ENCODE measurements around the gene RIN3. TPM values are rescaled to one million over a fixed set of nuclear protein-coding genes. Genes with fewer than 3 reads are reported as not detected.
"Not testable (repeated sequence)": the region's sequence is repeated elsewhere in the genome, so short reads cannot be mapped to it uniquely, and the experiment has no call there.

The RIN3 gene
- total RNA-seq, 1 donor = 48.8 TPM

DNA sequence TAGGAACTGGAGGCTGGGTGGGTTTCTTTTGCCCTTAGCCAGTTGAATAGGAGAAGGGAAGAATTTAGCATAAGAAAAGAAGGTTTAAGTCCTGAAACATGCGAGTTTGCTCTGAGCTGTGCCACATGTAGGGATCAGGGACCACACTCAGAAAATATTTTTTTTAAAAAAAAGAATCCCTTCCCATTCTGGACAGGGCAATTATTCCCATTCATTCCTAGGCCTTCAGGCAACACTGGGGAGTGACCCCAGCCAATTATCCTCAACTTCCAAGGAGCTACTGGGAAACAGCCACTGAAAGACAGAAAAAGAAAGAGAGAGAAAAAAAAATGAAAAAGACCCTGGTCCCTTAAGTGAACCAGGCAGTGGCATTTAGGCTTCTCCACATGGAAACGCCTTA is 115.1 kb downstream of the RIN3 start:
- Histone ChIP-seq H3K4me1 (ENCODE audit: insufficient read depth, low read length) (peaks cover 34% of the 10 kb centered on the region), H3K27me3 (ENCODE audit: insufficient read depth, low read length) (no peaks in the 10 kb centered on the region), H3K4me3 (ENCODE audit: low read length) (no peak overlapping the region), H3K9me3 (ENCODE audit: low read depth, low read length) (peaks cover 9% of the 10 kb centered on the region)

DNA sequence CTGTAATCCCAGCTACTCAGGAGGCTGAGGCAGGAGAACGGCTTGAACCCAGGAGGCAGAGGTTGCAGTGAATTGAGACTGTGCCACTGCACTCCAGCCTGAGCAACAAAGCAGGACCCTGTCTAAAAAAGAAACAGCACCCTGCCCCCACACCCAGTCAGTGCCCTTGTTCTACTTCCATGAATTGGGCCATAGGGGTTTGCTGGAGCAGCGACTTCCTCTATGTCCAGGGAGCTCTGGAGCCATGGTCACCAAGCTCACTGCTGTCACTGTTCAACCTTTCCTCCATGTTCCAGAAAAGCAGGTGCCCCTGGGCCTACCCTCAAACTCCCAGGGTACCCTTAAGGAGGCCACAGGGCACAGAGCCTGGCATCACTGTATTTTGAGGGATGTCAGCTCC is 116.8 kb downstream of the RIN3 start:
- Histone ChIP-seq H3K27me3 (ENCODE audit: insufficient read depth, low read length) (no peaks in the 10 kb centered on the region), H3K4me1 (ENCODE audit: insufficient read depth, low read length) (peaks cover 51% of the 10 kb centered on the region), H3K4me3 (ENCODE audit: low read length) (no peak overlapping the region), H3K9me3 (ENCODE audit: low read depth, low read length) (peaks cover 9% of the 10 kb centered on the region)

DNA sequence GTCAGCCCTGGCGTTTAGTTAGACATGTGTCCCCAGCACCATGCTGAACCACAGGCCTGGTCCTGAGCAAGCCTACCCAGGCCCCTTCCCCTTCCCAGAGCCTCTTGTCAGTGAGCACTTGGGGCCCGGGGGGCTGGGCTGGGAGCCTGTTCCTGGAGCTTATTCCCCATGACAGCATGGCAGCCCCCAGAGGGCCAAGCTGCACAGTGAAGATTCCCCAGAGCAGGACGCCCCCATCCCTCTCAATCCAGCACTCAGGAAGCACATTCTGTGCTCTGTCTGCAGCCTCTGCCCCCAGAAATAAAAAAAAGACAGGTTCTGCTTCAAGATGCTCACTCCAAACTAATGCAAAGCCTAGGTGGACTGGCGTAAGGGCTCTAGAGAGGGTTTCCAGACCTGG is 117.5 kb downstream of the RIN3 start:
- Histone ChIP-seq H3K4me3 (ENCODE audit: low read length) (no peak overlapping the region), H3K4me1 (ENCODE audit: insufficient read depth, low read length) (peaks cover 51% of the 10 kb centered on the region), H3K9me3 (ENCODE audit: low read depth, low read length) (peaks cover 9% of the 10 kb centered on the region), H3K27me3 (ENCODE audit: insufficient read depth, low read length) (no peaks in the 10 kb centered on the region)

DNA sequence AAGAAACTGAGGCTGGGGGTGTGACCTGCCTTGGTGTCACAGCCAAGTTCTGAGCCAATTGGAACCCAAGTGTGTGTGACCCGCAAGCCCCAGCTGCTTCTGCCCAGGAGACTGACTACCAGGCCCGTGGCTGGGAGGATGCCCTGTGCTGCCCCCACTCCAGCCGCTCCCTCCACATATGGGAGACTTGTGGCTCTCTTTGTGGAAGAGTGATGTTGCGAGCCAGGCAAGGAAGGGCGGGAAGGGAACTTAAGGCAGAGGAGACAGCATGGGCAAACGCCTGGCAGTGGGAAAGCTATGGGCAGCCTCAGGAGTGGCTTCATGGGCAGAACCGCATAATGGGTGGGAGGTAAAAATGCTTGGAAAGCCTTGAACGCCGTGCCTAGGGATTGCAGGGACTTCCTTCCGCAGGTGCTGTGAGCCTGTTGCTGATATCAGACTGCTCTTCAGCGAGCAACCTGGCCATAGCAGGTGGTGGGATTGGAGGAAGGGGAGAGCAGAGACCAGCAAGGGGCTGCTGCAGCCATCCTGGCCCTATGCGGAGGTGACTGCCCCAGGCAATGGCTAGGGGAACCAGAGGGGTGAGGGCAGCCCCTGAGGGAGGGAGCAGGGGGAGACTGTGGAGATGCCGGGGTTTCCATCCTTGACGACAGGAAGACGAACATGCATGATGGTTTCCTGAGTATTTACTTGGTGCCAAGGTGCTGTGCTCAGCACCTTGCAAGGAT is 119.1 kb downstream of the RIN3 start:
- H3K4me3 ChIP-seq (ENCODE audit: low read length) = no peak overlapping the region

DNA sequence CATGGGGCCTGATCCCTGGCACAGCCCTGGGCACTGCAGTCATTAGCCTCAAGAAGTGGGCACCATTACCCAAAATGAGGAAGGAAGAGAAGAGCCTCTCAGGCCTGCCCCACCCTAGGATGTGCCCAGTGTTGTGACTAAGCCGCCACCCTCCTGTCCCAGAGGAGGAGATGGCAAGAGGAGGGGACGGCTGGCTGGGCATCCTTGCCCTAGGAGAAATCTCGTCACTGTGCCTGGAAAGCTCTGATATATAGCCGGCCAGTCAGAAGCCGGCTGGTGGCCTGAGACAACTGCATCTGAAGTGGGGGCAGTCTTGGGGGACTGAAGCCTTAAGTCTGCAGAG is 119.7 kb downstream of the RIN3 start:
- H3K4me1 ChIP-seq (ENCODE audit: insufficient read depth, low read length) = peaks cover 51% of the 10 kb centered on the region
- H3K9me3 ChIP-seq (ENCODE audit: low read depth, low read length) = no peaks in the 10 kb centered on the region
- no peaks in the 10 kb centered on the region for H3K27me3 ChIP-seq (ENCODE audit: insufficient read depth, low read length)
- peak overlapping the region; percentile 22 for H3K4me3 ChIP-seq (ENCODE audit: low read length)

More for the DNA sequence above, 119.1 kb downstream of the RIN3 start:
- no peaks in the 10 kb centered on the region for H3K9me3 ChIP-seq (ENCODE audit: low read depth, low read length)
- H3K4me1 ChIP-seq (ENCODE audit: insufficient read depth, low read length) = peaks cover 51% of the 10 kb centered on the region
- H3K27me3 ChIP-seq (ENCODE audit: insufficient read depth, low read length) = no peaks in the 10 kb centered on the region

DNA sequence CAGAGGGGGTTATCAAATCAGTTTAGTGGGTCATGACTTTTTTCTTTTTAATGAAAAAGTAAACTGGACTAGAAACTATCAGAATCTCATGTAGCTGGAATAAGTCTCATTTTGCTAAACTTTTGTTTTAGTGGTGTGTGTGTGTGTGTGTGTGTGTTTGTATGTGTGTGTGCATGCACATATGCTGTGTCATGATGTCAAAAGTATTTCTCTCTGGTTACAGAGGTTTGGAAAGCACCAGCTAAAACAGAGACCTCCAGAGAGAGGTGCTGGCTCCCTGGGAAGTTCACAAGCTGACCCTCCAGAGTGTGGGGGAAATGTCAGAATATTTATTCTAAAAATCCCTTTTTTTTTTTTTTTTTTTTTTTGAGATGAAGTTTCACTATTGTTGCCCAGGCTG is 120.1 kb downstream of the RIN3 start:
- H3K9me3 ChIP-seq (ENCODE audit: low read depth, low read length) = no peaks in the 10 kb centered on the region
- H3K4me3 ChIP-seq (ENCODE audit: low read length) = peak overlapping the region; percentile 22
- peaks cover 51% of the 10 kb centered on the region for H3K4me1 ChIP-seq (ENCODE audit: insufficient read depth, low read length)
- H3K27me3 ChIP-seq (ENCODE audit: insufficient read depth, low read length) = no peaks in the 10 kb centered on the region

- H3K9me3 ChIP-seq (ENCODE audit: low read depth, low read length) = no peaks in the 10 kb centered on the region
- H3K4me3 ChIP-seq (ENCODE audit: low read length) = no peak overlapping the region
- no peaks in the 10 kb centered on the region for H3K27me3 ChIP-seq (ENCODE audit: insufficient read depth, low read length)
- H3K4me1 ChIP-seq (ENCODE audit: insufficient read depth, low read length) = peaks cover 43% of the 10 kb centered on the region
Measured at GRCh38 chr14:92635031-92635430, 121.5 kb downstream of the RIN3 start.

GRCh38 chr14:92635896-92636295 is 122.3 kb downstream of the RIN3 start:
- H3K4me3 ChIP-seq (ENCODE audit: low read length) = no peak overlapping the region
- H3K9me3 ChIP-seq (ENCODE audit: low read depth, low read length) = no peaks in the 10 kb centered on the region
- H3K27me3 ChIP-seq (ENCODE audit: insufficient read depth, low read length) = no peaks in the 10 kb centered on the region
- H3K4me1 ChIP-seq (ENCODE audit: insufficient read depth, low read length) = peaks cover 35% of the 10 kb centered on the region

DNA sequence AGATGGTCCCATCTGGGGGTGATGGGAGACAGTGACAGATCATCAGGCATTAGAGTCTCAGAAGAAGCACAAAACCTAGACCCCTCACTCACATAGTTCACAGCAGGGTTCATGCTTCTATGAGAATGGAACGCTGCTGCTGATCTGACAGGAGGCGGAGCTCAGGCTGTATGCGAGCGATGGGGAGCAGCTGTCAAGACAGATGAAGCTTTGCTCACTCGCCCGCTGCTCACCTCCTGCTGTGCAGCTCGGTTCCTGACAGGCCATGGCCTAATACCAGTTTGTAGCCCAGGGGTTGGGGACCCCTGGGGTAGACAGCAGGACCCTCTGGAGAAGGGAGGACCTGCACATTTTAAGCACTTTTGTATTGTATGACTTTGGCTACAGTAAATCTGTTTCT is 123.6 kb downstream of the RIN3 start:
- peaks cover 31% of the 10 kb centered on the region for H3K4me1 ChIP-seq (ENCODE audit: insufficient read depth, low read length)
- no peak overlapping the region for H3K4me3 ChIP-seq (ENCODE audit: low read length)
- no peaks in the 10 kb centered on the region for H3K9me3 ChIP-seq (ENCODE audit: low read depth, low read length)
- H3K27me3 ChIP-seq (ENCODE audit: insufficient read depth, low read length) = no peaks in the 10 kb centered on the region

DNA sequence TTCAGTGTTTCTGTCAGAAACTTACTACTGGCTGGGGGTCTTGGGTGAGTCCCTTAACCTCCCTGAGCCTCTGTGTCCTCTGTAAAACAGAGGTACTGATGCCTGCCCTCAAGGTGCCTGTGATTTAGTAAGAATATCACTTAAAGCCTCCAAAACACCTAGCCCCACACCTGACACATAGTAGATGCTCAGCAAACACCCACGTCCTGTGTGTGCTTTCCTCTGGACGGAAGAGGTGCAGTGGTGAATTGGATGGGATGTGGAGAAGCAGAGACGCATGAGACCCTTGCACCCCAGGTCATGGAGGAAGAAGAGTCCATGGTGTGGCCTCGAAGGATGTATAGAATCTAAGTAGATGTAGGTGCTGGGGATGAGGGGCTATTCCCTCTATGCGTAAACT is 124.3 kb downstream of the RIN3 start:
- no peaks in the 10 kb centered on the region for H3K9me3 ChIP-seq (ENCODE audit: low read depth, low read length)
- H3K27me3 ChIP-seq (ENCODE audit: insufficient read depth, low read length) = no peaks in the 10 kb centered on the region
- peaks cover 25% of the 10 kb centered on the region for H3K4me1 ChIP-seq (ENCODE audit: insufficient read depth, low read length)
- H3K4me3 ChIP-seq (ENCODE audit: low read length) = no peak overlapping the region

DNA sequence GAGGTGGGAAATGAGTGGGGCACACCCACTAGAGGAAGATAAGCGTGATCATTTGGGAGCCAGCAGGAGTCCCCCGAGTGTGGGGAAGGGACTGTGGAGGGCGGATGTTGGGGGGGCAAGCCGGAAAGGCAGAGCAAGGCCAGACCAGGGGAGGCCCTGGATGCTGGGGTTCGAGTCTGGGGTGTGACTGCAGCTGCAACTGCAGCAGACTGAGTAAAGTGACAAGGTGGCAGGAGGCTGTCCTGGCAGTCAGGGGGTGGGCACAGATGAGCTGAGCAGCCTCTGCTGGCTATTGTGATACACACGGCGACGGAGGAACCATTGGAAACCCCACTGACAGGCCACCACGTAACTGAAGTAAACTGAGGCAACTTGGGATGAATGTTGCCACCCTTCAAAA is 124.7 kb downstream of the RIN3 start:
- Histone ChIP-seq H3K4me1 (ENCODE audit: insufficient read depth, low read length) (peaks cover 21% of the 10 kb centered on the region), H3K9me3 (ENCODE audit: low read depth, low read length) (no peaks in the 10 kb centered on the region), H3K4me3 (ENCODE audit: low read length) (no peak overlapping the region), H3K27me3 (ENCODE audit: insufficient read depth, low read length) (no peaks in the 10 kb centered on the region)

- Histone ChIP-seq H3K9me3 (ENCODE audit: low read depth, low read length) (no peaks in the 10 kb centered on the region), H3K4me1 (ENCODE audit: insufficient read depth, low read length) (peaks cover 16% of the 10 kb centered on the region), H3K27me3 (ENCODE audit: insufficient read depth, low read length) (no peaks in the 10 kb centered on the region), H3K4me3 (ENCODE audit: low read length) (no peak overlapping the region)
Measured at GRCh38 chr14:92638904-92639303, 125.3 kb downstream of the RIN3 start.

DNA sequence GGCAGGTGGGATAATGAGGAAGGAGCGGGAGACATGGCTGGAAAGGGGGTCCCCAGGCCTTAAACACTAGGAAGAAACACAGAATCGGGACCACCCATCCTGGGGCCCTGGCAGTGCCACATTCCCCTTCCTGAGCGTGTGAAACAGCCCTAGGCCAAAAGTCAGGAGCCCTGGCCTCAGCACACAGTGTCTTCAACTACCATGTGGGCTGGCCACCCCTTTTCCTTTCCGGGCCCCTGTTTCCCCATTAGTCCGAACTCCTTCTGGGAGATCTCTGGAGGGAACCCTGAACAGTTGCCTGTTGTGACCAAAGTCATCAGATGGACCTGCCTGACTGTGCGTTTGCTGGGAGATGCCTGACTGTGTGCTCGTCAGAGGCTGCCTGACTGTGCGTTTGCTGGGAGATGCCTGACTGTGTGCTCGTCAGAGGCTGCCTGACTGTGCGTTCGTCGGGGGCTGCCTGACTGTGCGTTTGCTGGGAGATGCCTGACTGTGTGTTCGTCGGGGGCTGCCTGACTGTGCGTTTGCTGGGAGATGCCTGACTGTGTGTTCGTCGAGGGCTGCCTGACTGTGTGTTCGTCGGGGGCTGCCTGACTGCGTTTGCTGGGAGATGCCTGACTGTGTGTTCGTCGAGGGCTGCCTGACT is 126.0 kb downstream of the RIN3 start:
- not testable (repeated sequence) for H3K4me3 ChIP-seq (ENCODE audit: low read length); H3K27me3 ChIP-seq (ENCODE audit: insufficient read depth, low read length); H3K9me3 ChIP-seq (ENCODE audit: low read depth, low read length)
- peaks cover 16% of the 10 kb centered on the region for H3K4me1 ChIP-seq (ENCODE audit: insufficient read depth, low read length)

DNA sequence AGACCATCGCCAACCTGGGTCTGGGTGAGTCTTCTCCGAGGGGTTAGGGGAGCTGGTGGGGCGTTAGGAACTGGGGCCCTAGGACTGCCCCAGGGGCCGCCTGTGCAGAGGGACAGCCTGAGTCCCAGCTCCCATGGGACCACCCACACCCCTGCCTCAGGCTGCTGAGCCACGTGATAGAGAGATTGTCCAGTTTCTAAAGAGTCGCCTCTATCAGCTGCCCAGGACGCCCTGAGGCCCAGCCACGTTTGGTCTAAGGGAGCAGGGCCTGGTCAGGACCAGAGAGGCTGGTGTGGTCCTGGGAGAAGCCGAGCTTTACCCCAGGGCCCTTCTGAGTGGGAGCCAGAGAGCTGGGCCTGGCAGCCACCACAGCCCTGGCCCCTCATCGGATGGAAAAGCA is 127.7 kb downstream of the RIN3 start:
- no peaks in the 10 kb centered on the region for H3K27me3 ChIP-seq (ENCODE audit: insufficient read depth, low read length)

DNA sequence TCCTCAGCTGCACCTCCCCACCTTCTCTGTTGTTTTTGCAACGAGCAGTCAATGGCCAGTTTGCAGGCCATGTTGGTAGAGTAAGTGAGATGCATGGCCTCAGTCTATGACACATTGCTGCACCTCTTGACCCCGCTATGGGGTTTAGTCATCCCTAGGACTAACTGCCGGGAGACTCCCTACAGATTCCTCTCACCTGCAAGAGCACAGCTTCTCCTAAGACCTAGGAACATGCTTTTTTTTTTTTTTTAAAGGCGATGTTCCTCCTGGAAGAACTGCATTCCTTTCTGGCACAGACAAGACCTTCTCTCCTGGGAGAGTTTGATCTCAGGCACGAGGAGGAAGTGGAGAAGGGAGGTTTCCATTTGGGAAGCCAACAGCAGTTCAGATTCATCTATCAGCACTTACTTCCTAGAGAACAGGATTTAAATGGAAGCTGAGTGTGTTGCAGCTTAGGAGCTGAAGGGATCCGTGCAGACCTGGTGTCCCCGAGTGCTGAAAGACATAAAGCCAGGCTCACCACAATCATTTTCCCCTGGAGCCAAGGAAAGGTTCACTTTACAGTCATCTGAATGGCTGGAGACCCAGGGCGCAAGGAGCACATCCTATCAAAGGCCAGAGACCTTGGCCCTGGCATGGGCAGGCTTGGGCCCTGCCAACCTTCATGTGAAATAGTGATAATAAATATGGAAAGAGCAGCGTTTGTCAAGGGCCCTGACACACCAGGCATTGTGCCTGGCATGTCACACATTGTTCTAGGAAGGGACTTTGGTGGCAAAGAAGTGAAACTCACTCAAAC is 130.8 kb downstream of the RIN3 start:
- H3K27me3 ChIP-seq (ENCODE audit: insufficient read depth, low read length) = no peaks in the 10 kb centered on the region
- H3K4me1 ChIP-seq (ENCODE audit: insufficient read depth, low read length) = peaks cover 56% of the 10 kb centered on the region
- H3K9me3 ChIP-seq (ENCODE audit: low read depth, low read length) = no peaks in the 10 kb centered on the region
- H3K4me3 ChIP-seq (ENCODE audit: low read length) = no peak overlapping the region

More for the DNA sequence above, 127.7 kb downstream of the RIN3 start:
- no peaks in the 10 kb centered on the region for H3K9me3 ChIP-seq (ENCODE audit: low read depth, low read length)
- H3K4me1 ChIP-seq (ENCODE audit: insufficient read depth, low read length) = peaks cover 25% of the 10 kb centered on the region
- no peak overlapping the region for H3K4me3 ChIP-seq (ENCODE audit: low read length)
